ENCODE data around the gene FHAD1.

DNA sequence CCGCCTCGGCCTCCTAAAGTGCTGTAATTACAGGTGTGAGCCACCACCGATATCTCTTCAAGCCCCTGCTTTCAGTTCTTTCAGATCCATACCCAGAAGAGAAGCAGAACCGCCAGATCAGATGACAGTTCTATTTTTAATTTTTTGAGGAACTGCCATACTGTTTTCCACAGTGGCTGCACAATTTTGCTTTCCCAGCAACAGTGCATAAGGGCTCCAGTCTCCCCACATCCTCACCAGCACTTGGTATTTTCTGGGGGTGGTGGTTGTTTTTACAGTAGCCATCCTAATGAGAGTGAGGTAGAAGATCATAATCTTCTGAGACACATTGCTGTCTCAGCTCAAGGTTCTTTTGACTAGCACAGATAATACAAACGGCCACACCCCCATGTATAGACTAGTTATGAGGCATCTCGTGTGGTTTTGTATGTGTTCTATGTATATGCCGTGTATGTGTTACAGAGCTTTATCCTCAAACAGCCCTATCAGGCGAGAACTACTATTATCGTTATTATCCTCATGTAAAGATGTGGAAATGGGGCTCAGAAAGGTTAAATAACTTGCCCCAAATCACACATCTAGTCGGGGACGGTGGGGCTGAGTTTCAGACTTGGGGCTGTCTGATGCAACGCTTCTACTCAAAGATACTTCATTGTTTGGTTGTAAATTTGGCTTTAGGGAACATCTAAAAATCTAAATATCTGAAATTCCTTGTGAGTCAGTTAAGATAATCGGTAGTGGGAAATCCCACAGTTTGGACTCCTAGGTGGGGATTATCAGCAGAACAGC is 12.0 kb downstream of the FHAD1 start:
- TF ChIP-seq EZH2 (IDR thresholded peaks at IDR 0.05; ENCODE audit: borderline replicate concordance, low read depth, low read length, poor library complexity, severe bottlenecking) (no peak), CTCF (conservative IDR thresholded peaks at IDR 0.05; ENCODE audit: low read depth, low read length) (no peak)
